Uterus (tissue), 2 donors: Measurements from ENCODE around the gene ACTRT2.

ENCODE experiments used
- POLR2A ChIP-seq, 2 donors: fragments of 450-650 bp; IDR thresholded peaks; one replicate each; pipeline ENCODE4 v1.6.1; 2016; ENCODE audit warnings: antibody characterized with exemption in 2 of 2, mild to moderate bottlenecking in 1 of 2, moderate library complexity in 1 of 2
- TF ChIP-seq, protein P1 (sequence below), 4 experiments: fragments of 200-600 bp in 2 of 4; fragments of 450-650 bp in 2 of 4; sonication (generic) in 2 of 4; IDR thresholded peaks; one replicate each; pipeline ENCODE4 v1.5.1; 2016 to 2019; ENCODE audit warnings: antibody characterized with exemption in 4 of 4, mild to moderate bottlenecking in 2 of 4, moderate library complexity in 1 of 4

DNA sequence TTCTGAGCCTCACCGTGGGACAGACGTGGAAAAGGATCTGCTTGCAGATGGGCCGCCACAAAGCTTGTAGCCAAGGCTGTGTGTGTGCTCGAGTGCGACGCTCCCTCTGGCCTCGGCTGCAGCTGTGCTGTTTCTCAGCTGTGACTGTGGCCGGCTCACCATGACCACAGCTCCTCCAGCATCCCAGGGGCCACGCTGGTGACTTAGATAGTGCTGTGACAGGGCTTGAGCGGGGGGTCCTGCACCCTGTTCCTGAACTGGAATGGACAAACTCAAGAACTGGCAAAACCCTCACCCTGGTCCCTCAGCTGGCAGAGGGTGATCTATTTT lies 17.4 kb upstream of the ACTRT2 start:
- TF ChIP-seq, protein P1, sequence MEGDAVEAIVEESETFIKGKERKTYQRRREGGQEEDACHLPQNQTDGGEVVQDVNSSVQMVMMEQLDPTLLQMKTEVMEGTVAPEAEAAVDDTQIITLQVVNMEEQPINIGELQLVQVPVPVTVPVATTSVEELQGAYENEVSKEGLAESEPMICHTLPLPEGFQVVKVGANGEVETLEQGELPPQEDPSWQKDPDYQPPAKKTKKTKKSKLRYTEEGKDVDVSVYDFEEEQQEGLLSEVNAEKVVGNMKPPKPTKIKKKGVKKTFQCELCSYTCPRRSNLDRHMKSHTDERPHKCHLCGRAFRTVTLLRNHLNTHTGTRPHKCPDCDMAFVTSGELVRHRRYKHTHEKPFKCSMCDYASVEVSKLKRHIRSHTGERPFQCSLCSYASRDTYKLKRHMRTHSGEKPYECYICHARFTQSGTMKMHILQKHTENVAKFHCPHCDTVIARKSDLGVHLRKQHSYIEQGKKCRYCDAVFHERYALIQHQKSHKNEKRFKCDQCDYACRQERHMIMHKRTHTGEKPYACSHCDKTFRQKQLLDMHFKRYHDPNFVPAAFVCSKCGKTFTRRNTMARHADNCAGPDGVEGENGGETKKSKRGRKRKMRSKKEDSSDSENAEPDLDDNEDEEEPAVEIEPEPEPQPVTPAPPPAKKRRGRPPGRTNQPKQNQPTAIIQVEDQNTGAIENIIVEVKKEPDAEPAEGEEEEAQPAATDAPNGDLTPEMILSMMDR (IDR thresholded peaks at IDR 0.05), result no peak
- no peak for TF ChIP-seq POLR2A (IDR thresholded peaks at IDR 0.05)
